IMR-90 (cell line): ENCODE data around the gene HRH1. TPM values are rescaled to one million over a fixed set of nuclear protein-coding genes. Genes with fewer than 3 reads are reported as not detected.

Source experiments
- ATAC-seq: fragments of 200-7000 bp; cut with Tn5 transposase; 2 replicates; pipeline ENCODE4 v1.9.1; 2020; ENCODE audit warnings: low read depth, mild to moderate bottlenecking, moderate library complexity
- BruUV-seq: library from RNA; stranded (reverse); fragments of 400-500 nt; replicated peaks from 2 replicates; lab custom pipeline; 2021; lab: Mats Ljungman, UMichigan
- CTCF ChIA-PET: fragments of 300-600 bp; formaldehyde crosslinking; extraction: SDS; loops from one replicate; lab custom pipeline; 2021; ENCODE audit warnings: antibody characterized with exemption; lab: Yijun Ruan, JAX
- POLR2A ChIA-PET: fragments of 300-600 bp; sonication (Branson Sonifier 250); formaldehyde crosslinking; loops from one replicate; lab custom pipeline; 2022; ENCODE audit warnings: antibody characterized with exemption; ENCODE audit not compliant: unreplicated experiment; lab: Charles Lee
- DNase-seq: peaks from one replicate; pipeline ENCODE4 v3.0.0; 2013
- H2AFZ ChIP-seq: replicated peaks from 2 replicates; pipeline ENCODE3; 2013; ENCODE audit warnings: low read length, mild to moderate bottlenecking; ENCODE audit not compliant: poor library complexity
- H2AK5ac ChIP-seq: 2 replicates; pipeline ENCODE4 v1.6.1; 2013; ENCODE audit warnings: low read depth, low read length, inconsistent platforms
- H2AK9ac ChIP-seq: replicated peaks from 2 replicates; pipeline ENCODE3; 2013; ENCODE audit warnings: mild to moderate bottlenecking, low read depth, low read length, moderate library complexity; ENCODE audit not compliant: poor library complexity
- H2BK120ac ChIP-seq: 2 replicates; pipeline ENCODE4 v1.6.1; 2013; ENCODE audit warnings: low read depth, low read length, inconsistent platforms
- H2BK15ac ChIP-seq: 3 replicates; pipeline ENCODE4 v1.6.1; 2013; ENCODE audit warnings: low read depth, low read length, inconsistent platforms
- H2BK20ac ChIP-seq: 2 replicates; pipeline ENCODE4 v1.6.1; 2013; ENCODE audit warnings: low read depth, mild to moderate bottlenecking, inconsistent platforms, low read length, moderate library complexity
- H2BK5ac ChIP-seq: 2 replicates; pipeline ENCODE4 v1.6.1; 2013; ENCODE audit warnings: mild to moderate bottlenecking, low read depth, low read length, inconsistent platforms; ENCODE audit not compliant: poor library complexity, severe bottlenecking
- H3K14ac ChIP-seq: replicated peaks from 2 replicates; pipeline ENCODE4 v1.6.1; 2013; ENCODE audit warnings: low read depth, low read length, inconsistent platforms
- H3K18ac ChIP-seq: 2 replicates; pipeline ENCODE4 v1.6.1; 2013; ENCODE audit warnings: low read depth, low read length, control low read depth
- H3K23ac ChIP-seq: 2 replicates; pipeline ENCODE4 v1.6.1; 2013; ENCODE audit warnings: low read depth, low read length, inconsistent platforms
- H3K27ac ChIP-seq: 2 replicates; pipeline ENCODE4 v1.5.1; 2013; ENCODE audit warnings: mild to moderate bottlenecking, control low read depth, low read length; ENCODE audit not compliant: insufficient read depth
- H3K27me3 ChIP-seq: 2 replicates; pipeline ENCODE4 v1.6.1; 2013; ENCODE audit warnings: low read length; ENCODE audit not compliant: control insufficient read depth, insufficient read depth
- H3K36me3 ChIP-seq: 2 replicates; pipeline ENCODE4 v1.6.1; 2013; ENCODE audit warnings: low read length, mixed read lengths; ENCODE audit not compliant: control insufficient read depth, insufficient read depth
- H3K4ac ChIP-seq: 2 replicates; pipeline ENCODE4 v1.6.1; 2013; ENCODE audit warnings: low read depth, low read length, inconsistent platforms
- H3K4me1 ChIP-seq: 2 replicates; pipeline ENCODE4 v1.6.1; 2013; ENCODE audit warnings: low read length, mixed read lengths; ENCODE audit not compliant: control insufficient read depth, insufficient read depth
- H3K4me2 ChIP-seq: 2 replicates; pipeline ENCODE4 v1.6.1; 2013; ENCODE audit warnings: low read depth, mild to moderate bottlenecking, control low read depth, low read length, moderate library complexity
- H3K4me3 ChIP-seq: 2 replicates; pipeline ENCODE4 v1.5.1; 2013; ENCODE audit warnings: low read depth, mild to moderate bottlenecking, control low read depth, low read length, moderate library complexity; ENCODE audit not compliant: insufficient read depth
- H3K56ac ChIP-seq: 2 replicates; pipeline ENCODE4 v1.6.1; 2013; ENCODE audit warnings: low read length, inconsistent platforms; ENCODE audit not compliant: insufficient read depth; ENCODE audit errors: extremely low read depth
- H3K79me1 ChIP-seq, 2 experiments: 2 replicates each; pipeline ENCODE4 v1.6.1; 2013; ENCODE audit warnings: low read length in 2 of 2, inconsistent platforms in 1 of 2, low read depth in 1 of 2
- H3K9ac ChIP-seq: 2 replicates; pipeline ENCODE4 v1.6.1; 2013; ENCODE audit warnings: low read depth, low read length, control low read depth
- H3K9me1 ChIP-seq: 2 replicates; pipeline ENCODE4 v1.6.1; 2013; ENCODE audit warnings: low read length, inconsistent platforms; ENCODE audit not compliant: insufficient read depth
- H3K9me3 ChIP-seq: 2 replicates; pipeline ENCODE4 v1.6.1; 2013; ENCODE audit warnings: low read length; ENCODE audit not compliant: control insufficient read depth, insufficient read depth
- H4K20me1 ChIP-seq: 2 replicates; pipeline ENCODE4 v1.6.1; 2013; ENCODE audit warnings: low read length, inconsistent platforms; ENCODE audit not compliant: insufficient read depth
- H4K5ac ChIP-seq: 2 replicates; pipeline ENCODE4 v1.6.1; 2013; ENCODE audit warnings: mild to moderate bottlenecking, low read depth, low read length, control low read depth
- H4K8ac ChIP-seq, 2 experiments: 2 replicates each; pipeline ENCODE4 v1.6.1; 2013; ENCODE audit warnings: low read depth in 2 of 2, low read length in 2 of 2, control low read depth in 1 of 2, inconsistent platforms in 1 of 2
- H4K91ac ChIP-seq: 2 replicates; pipeline ENCODE4 v1.6.1; 2013; ENCODE audit warnings: low read depth, low read length, inconsistent platforms; ENCODE audit not compliant: insufficient read depth
- BHLHE40 ChIP-seq: fragments of 150-350 bp; IDR thresholded peaks from 2 replicates; pipeline ENCODE4 v1.6.1; 2016; ENCODE audit warnings: mild to moderate bottlenecking, low read depth, low read length
- CEBPB ChIP-seq: IDR thresholded peaks from 2 replicates; pipeline ENCODE4 v1.6.1; 2012; ENCODE audit warnings: low read depth, low read length, improper control_type of control experiment
- FOS ChIP-seq: fragments of 150-350 bp; IDR thresholded peaks from 2 replicates; pipeline ENCODE4 v1.6.1; 2016; ENCODE audit warnings: low read depth, low read length
- MAFK ChIP-seq: IDR thresholded peaks from 2 replicates; pipeline ENCODE4 v1.6.1; 2012; ENCODE audit warnings: low read depth, low read length, improper control_type of control experiment
- MAZ ChIP-seq: IDR thresholded peaks from 2 replicates; pipeline ENCODE4 v1.6.1; 2012; ENCODE audit warnings: low read depth, mild to moderate bottlenecking, low read length, improper control_type of control experiment, moderate library complexity, borderline replicate concordance
- MXI1 ChIP-seq: IDR thresholded peaks from 2 replicates; pipeline ENCODE4 v1.6.1; 2012; ENCODE audit warnings: low read depth, mild to moderate bottlenecking, low read length, moderate library complexity, borderline replicate concordance
- POLR2A ChIP-seq: IDR thresholded peaks from 2 replicates; pipeline ENCODE4 v1.6.1; 2012; ENCODE audit warnings: mild to moderate bottlenecking, low read depth, low read length
- RAD21 ChIP-seq: IDR thresholded peaks from 2 replicates; pipeline ENCODE4 v1.6.1; 2012; ENCODE audit warnings: low read length, improper control_type of control experiment
- RCOR1 ChIP-seq: IDR thresholded peaks from 2 replicates; pipeline ENCODE4 v1.6.1; 2012; ENCODE audit warnings: mild to moderate bottlenecking, low read length, improper control_type of control experiment; ENCODE audit not compliant: insufficient replicate concordance
- SMC3 ChIP-seq: fragments of 150-350 bp; IDR thresholded peaks from 2 replicates; pipeline ENCODE4 v1.6.1; 2016; ENCODE audit warnings: low read depth, mild to moderate bottlenecking, antibody characterized with exemption, low read length, moderate library complexity
- WGBS, 2 experiments: methylation state at CpG; one replicate each; pipeline versions ENCODE4 v1.1.5 to v1.1.7; 2013; ENCODE audit warnings: missing lambda C conversion rate in 2 of 2; ENCODE audit not compliant: insufficient read length in 1 of 2; ENCODE audit errors: extremely low coverage in 2 of 2; 5-methylcytosine and 5-hydroxymethylcytosine counted together
- dilution Hi-C: fragments of 300-500 bp; cut with HindIII; formaldehyde crosslinking; loops from one replicate; pipeline ENCODE4 v1.14.3; 2018; ENCODE audit warnings: low sequenced_read_pairs; ENCODE audit not compliant: unreplicated experiment
- in situ Hi-C: fragments of 300-500 bp; cut with MboI; formaldehyde crosslinking; loops from 3 replicates; pipeline ENCODE4 v1.14.3; 2019; ENCODE audit warnings: low sequenced_read_pairs, inconsistent platforms, mixed read lengths
- intact Hi-C: fragments of 100-400 bp; cut with micrococcal nuclease; formaldehyde crosslinking; loops from 2 replicates; pipeline ENCODE4 v1.10.0; 2022
- polyA plus RNA-seq, 3 experiments: library from polyadenylated mRNA; depleted of rRNA; stranded (reverse); fragments of >200 nt; gene quantifications; 2 replicates each; pipeline ENCODE4 v1.2.3, GENCODE V29; 2012; ENCODE audit warnings: low replicate concordance in 1 of 3
- total RNA-seq: library from RNA; depleted of rRNA; stranded (reverse); fragments of >200 nt; gene quantifications from 2 replicates; pipeline ENCODE4 v1.2.3, GENCODE V29; 2012
- TF ChIP-seq, protein P1 (sequence below): fragments of 150-350 bp; IDR thresholded peaks from 2 replicates; pipeline ENCODE4 v1.6.1; 2017; ENCODE audit warnings: mild to moderate bottlenecking, antibody characterized with exemption, low read length, low read depth
- TF ChIP-seq, protein P2 (sequence below): conservative IDR thresholded peaks from 2 replicates; pipeline ENCODE4 v1.5.1; 2012; ENCODE audit warnings: mild to moderate bottlenecking, low read depth, low read length, improper control_type of control experiment

HRH1 gene
- total and polyA plus RNA-seq, 2 of the 4 experiments (the other 2 are of a cell fraction) = 7.6 to 16.1 TPM

DNA sequence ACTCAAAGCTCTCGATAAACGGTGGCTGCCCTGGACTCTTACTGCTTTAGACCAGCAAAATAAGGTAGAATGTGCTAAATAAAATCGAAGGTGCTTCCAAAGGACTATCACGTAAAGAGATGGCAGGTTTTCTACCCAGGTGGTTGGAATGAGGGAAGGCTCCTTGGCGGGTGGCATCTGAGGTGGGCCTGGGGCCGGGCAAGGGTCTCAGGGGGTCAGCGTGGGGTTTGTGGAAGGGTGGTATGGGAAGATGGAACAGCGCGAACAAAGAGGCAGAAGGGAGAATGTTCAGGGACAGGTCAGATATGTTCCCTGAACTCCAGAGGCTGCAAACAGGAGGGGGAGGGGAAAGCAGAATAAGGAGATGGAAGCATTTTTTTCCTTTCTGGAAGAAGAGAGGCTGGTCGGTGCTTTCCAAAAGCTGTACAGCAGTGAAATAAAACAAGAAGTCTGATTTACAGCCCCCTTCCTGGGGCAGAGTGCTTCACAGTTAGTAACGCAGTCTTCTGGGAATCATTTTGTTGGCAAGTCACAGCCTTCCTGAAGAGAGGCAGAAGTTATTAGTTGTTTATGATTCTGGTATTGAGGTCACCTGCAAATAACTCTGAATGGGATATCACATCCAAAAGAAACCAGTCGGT lies 59.6 kb downstream of the HRH1 start:
- intact Hi-C loops (loop anchor here (5.0 kb wide), 1 partner anchor 152 kb away; no protein-coding TSS in a partner anchor), in situ Hi-C loops (no loop called here), dilution Hi-C loops (no loop called here)
- BruUV-seq = no TSS peak
- H2AK5ac ChIP-seq = peak overlapping the region; percentile 78; the same call in 1 of the 2 replicates
- peaks cover 20% of the 10 kb centered on the region for H3K9me1 ChIP-seq
- 0 out of 2 replicates have a peak overlapping the region, but pooled peaks have one; percentile 55 for H3K4ac ChIP-seq
- H3K4me2 ChIP-seq = no peak overlapping the region
- no peak overlapping the region for H3K14ac ChIP-seq
- H3K9ac ChIP-seq = no peak overlapping the region
- 94% methylated on average over 8 of the region's 12 CpGs; no CpG with 5 or more reads in 1 of the 2 experiments for WGBS, 2 experiments
- no peak overlapping the region for H2BK5ac ChIP-seq
- H2BK120ac ChIP-seq = no peak overlapping the region
- H3K79me1 ChIP-seq = peaks cover 43 to 69% of the 10 kb centered on the region in 2 experiments
- H3K56ac ChIP-seq = no peak overlapping the region
- H2BK15ac ChIP-seq = peak overlapping the region; percentile 46; the same call in 1 of the 3 replicates
- ChIA-PET POLR2A (no interaction called here), CTCF (no interaction called here)
- H2BK20ac ChIP-seq = no peak overlapping the region
- no peak overlapping the region for H3K4me3 ChIP-seq
- H4K91ac ChIP-seq = 0 out of 2 replicates have a peak overlapping the region, but pooled peaks have one; percentile 9
- no peak overlapping the region for H4K8ac ChIP-seq
- H2AK9ac ChIP-seq = peak overlapping the region; percentile 18
- H3K23ac ChIP-seq = no peak overlapping the region
- no peaks in the 10 kb centered on the region for H3K36me3 ChIP-seq
- ATAC-seq = no peak
- H4K5ac ChIP-seq = no peak overlapping the region
- peaks cover 8% of the 10 kb centered on the region; the same call in 1 of the 2 replicates for H4K20me1 ChIP-seq
- no peaks in the 10 kb centered on the region for H3K27me3 ChIP-seq
- no peak overlapping the region for H3K27ac ChIP-seq
- H3K9me3 ChIP-seq = no peaks in the 10 kb centered on the region
- peaks cover 14% of the 10 kb centered on the region for H3K4me1 ChIP-seq
- no peak for DNase-seq
- no peak overlapping the region for H3K18ac ChIP-seq
- no peak for TF ChIP-seq RAD21
- no peak for TF ChIP-seq SMC3
- TF ChIP-seq MAFK = no peak
- TF ChIP-seq BHLHE40 = no peak
- no peak for TF ChIP-seq CEBPB
- TF ChIP-seq FOS = no peak
- TF ChIP-seq, protein P1, sequence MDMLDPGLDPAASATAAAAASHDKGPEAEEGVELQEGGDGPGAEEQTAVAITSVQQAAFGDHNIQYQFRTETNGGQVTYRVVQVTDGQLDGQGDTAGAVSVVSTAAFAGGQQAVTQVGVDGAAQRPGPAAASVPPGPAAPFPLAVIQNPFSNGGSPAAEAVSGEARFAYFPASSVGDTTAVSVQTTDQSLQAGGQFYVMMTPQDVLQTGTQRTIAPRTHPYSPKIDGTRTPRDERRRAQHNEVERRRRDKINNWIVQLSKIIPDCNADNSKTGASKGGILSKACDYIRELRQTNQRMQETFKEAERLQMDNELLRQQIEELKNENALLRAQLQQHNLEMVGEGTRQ = no peak
- TF ChIP-seq RCOR1 = no peak
- TF ChIP-seq, protein P2, sequence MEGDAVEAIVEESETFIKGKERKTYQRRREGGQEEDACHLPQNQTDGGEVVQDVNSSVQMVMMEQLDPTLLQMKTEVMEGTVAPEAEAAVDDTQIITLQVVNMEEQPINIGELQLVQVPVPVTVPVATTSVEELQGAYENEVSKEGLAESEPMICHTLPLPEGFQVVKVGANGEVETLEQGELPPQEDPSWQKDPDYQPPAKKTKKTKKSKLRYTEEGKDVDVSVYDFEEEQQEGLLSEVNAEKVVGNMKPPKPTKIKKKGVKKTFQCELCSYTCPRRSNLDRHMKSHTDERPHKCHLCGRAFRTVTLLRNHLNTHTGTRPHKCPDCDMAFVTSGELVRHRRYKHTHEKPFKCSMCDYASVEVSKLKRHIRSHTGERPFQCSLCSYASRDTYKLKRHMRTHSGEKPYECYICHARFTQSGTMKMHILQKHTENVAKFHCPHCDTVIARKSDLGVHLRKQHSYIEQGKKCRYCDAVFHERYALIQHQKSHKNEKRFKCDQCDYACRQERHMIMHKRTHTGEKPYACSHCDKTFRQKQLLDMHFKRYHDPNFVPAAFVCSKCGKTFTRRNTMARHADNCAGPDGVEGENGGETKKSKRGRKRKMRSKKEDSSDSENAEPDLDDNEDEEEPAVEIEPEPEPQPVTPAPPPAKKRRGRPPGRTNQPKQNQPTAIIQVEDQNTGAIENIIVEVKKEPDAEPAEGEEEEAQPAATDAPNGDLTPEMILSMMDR = no peak
- TF ChIP-seq MAZ = no peak
- TF ChIP-seq MXI1 = no peak
- TF ChIP-seq POLR2A = no peak
- H2AFZ ChIP-seq = no peak overlapping the region
